NCI-H1694 treated with DMSO at 0.1 percent for 48 hours (cell line): ENCODE data around the gene PIK3C2G.

Experiments
- DNase-seq: peaks from one replicate; lab custom pipeline; 2025; lab: John Stamatoyannopoulos, UW

Gene PIK3C2G

GRCh38 chr12:18419311-18419710, 158.0 kb downstream of the PIK3C2G start:
- no peak for DNase-seq

- no peak for DNase-seq
Observed at GRCh38 chr12:18421867-18422266, 160.5 kb downstream of the PIK3C2G start.

GRCh38 chr12:18422871-18423270, 161.6 kb downstream of the PIK3C2G start:
- DNase-seq: no peak

- no peak for DNase-seq
Observed at GRCh38 chr12:18424857-18425256, 163.5 kb downstream of the PIK3C2G start.

- DNase-seq: no peak
Observed at GRCh38 chr12:18427520-18427919, 166.2 kb downstream of the PIK3C2G start.

- no peak for DNase-seq
Observed at GRCh38 chr12:18428416-18428815, 167.1 kb downstream of the PIK3C2G start.

GRCh38 chr12:18429366-18429765, 168.0 kb downstream of the PIK3C2G start:
- DNase-seq: no peak

- DNase-seq: no peak
Observed at GRCh38 chr12:18430425-18431048, 169.2 kb downstream of the PIK3C2G start.

GRCh38 chr12:18431771-18432170, 170.5 kb downstream of the PIK3C2G start:
- DNase-seq: no peak

GRCh38 chr12:18432206-18432605, 170.9 kb downstream of the PIK3C2G start:
- no peak for DNase-seq

- no peak for DNase-seq
Observed at GRCh38 chr12:18436170-18436569, 174.9 kb downstream of the PIK3C2G start.

GRCh38 chr12:18439541-18439940, 178.2 kb downstream of the PIK3C2G start:
- DNase-seq: no peak

- DNase-seq: no peak
Observed at GRCh38 chr12:18443768-18444437, 182.6 kb downstream of the PIK3C2G start.

- no peak for DNase-seq
Observed at GRCh38 chr12:18446061-18446644, 184.8 kb downstream of the PIK3C2G start.

GRCh38 chr12:18454330-18454729, 193.0 kb downstream of the PIK3C2G start:
- no peak for DNase-seq

- DNase-seq: no peak
Observed at GRCh38 chr12:18456344-18456743, 195.0 kb downstream of the PIK3C2G start.

- no peak for DNase-seq
Observed at GRCh38 chr12:18457362-18457761, 196.0 kb downstream of the PIK3C2G start.

- no peak for DNase-seq
Observed at GRCh38 chr12:18461758-18462157, 200.4 kb downstream of the PIK3C2G start.

- no peak for DNase-seq
Observed at GRCh38 chr12:18462442-18462841, 201.1 kb downstream of the PIK3C2G start.

- no peak for DNase-seq
Observed at GRCh38 chr12:18467620-18468245, 206.4 kb downstream of the PIK3C2G start.

GRCh38 chr12:18468246-18469075, 207.1 kb downstream of the PIK3C2G start:
- no peak for DNase-seq

GRCh38 chr12:18470251-18470650, 208.9 kb downstream of the PIK3C2G start:
- DNase-seq: no peak
